Panc1 (cell line): Measurements from ENCODE around the gene PLAAT2.

Source experiments
- POLR2AphosphoS5 ChIP-seq: IDR thresholded peaks from 2 replicates; pipeline ENCODE4 v1.6.1; 2012; ENCODE audit warnings: mild to moderate bottlenecking, low read depth, low read length, moderate library complexity
- REST ChIP-seq, 2 experiments: IDR thresholded peaks; 2 replicates each; pipeline ENCODE4 v1.6.1; 2011 to 2012; ENCODE audit warnings: low read depth in 2 of 2, control low read depth in 1 of 2, low read length in 1 of 2, mild to moderate bottlenecking in 1 of 2, moderate library complexity in 1 of 2; ENCODE audit not compliant: insufficient read depth in 1 of 2
- SIN3A ChIP-seq: IDR thresholded peaks from 2 replicates; pipeline ENCODE4 v1.6.1; 2012; ENCODE audit warnings: low read depth, mild to moderate bottlenecking, low read length, moderate library complexity, borderline replicate concordance; ENCODE audit not compliant: insufficient read depth
- TCF7L2 ChIP-seq: IDR thresholded peaks from 2 replicates; pipeline ENCODE4 v1.6.1; 2011; ENCODE audit warnings: mild to moderate bottlenecking, low read depth, low read length, inconsistent platforms
- TF ChIP-seq, protein P1 (sequence below): fragments of 450-650 bp; IDR thresholded peaks from 2 replicates; pipeline ENCODE4 v1.5.1; 2017; ENCODE audit warnings: mild to moderate bottlenecking

DNA sequence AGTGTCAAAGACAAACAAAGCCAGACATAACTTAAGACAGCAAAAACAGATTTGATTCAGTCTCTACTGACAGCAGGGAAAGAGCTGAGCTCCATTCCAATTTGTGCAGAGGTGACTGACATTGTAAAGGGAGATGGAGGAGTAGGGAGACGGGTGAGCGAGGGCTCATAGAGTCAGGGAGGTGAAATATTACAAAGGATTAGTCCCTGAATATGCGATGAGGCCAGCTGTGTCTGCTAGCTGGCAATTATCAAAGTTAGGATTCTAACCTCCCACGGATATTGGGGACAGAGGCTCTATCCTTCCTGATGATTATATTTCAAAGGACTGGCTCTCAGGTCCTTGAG lies 8.3 kb downstream of the PLAAT2 start:
- TF ChIP-seq, protein P1, sequence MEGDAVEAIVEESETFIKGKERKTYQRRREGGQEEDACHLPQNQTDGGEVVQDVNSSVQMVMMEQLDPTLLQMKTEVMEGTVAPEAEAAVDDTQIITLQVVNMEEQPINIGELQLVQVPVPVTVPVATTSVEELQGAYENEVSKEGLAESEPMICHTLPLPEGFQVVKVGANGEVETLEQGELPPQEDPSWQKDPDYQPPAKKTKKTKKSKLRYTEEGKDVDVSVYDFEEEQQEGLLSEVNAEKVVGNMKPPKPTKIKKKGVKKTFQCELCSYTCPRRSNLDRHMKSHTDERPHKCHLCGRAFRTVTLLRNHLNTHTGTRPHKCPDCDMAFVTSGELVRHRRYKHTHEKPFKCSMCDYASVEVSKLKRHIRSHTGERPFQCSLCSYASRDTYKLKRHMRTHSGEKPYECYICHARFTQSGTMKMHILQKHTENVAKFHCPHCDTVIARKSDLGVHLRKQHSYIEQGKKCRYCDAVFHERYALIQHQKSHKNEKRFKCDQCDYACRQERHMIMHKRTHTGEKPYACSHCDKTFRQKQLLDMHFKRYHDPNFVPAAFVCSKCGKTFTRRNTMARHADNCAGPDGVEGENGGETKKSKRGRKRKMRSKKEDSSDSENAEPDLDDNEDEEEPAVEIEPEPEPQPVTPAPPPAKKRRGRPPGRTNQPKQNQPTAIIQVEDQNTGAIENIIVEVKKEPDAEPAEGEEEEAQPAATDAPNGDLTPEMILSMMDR = no peak
- TF ChIP-seq POLR2AphosphoS5 (no peak), REST (IDR thresholded peaks at IDR 0.05; ENCODE audit: insufficient read depth in 1 of 2, low read depth in 2 of 2, low read length in 1 of 2) (no peak), SIN3A (no peak), TCF7L2 (no peak)
